ENCODE measurements around the gene C6orf15. TPM values are rescaled to one million over a fixed set of nuclear protein-coding genes. Genes with fewer than 3 reads are reported as not detected.

Gene C6orf15
- total and polyA plus RNA-seq, 2 donors (not counting 3 experiments of a cell fraction or from before 2014, with no cell fraction given), result not detected

DNA sequence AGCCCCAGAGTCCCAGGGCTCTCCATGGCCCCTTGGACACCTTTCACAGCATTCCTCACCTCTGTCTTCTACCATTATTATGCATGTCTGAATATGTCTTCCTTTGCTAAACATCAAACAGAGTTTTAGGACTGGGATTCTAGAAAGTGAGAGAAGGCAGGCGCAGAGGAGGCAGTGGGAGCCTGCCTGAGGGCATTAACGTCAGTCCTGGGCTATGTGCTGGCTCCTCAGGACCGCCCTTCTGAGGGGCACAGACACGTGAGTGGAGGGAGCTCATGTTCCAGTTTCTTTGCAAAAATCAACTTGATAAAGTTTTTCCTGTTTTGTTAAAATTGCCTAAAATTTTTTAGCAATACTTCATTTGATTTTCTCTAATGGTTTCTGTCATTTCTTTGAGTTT, 38.0 kb downstream of the C6orf15 start:
- H3K4me3 ChIP-seq (replicated peaks in 1 of 3; ENCODE audit: insufficient read depth in 1 of 3, low read depth in 1 of 3, low read length in 3 of 3), result no peak overlapping the region
- H3K27me3 ChIP-seq (ENCODE audit: control insufficient read depth in 2 of 2, insufficient read depth in 2 of 2, low read length in 2 of 2), result no peaks in the 10 kb centered on the region
- H3K36me3 ChIP-seq (ENCODE audit: control insufficient read depth in 2 of 2, extremely low read depth in 1 of 2, insufficient read depth in 2 of 2, low read length in 2 of 2), result no peaks in the 10 kb centered on the region
- DNase-seq (ENCODE audit: low read depth, low spot score), result no peak
- H3K9me1 ChIP-seq (replicated peaks; ENCODE audit: control insufficient read depth, extremely low read depth, insufficient read depth, low read length), result no peaks in the 10 kb centered on the region
- H3K79me2 ChIP-seq (ENCODE audit: control insufficient read depth, insufficient read depth, low read length), result no peaks in the 10 kb centered on the region
- no TSS peak for BruUV-seq (replicated peaks)
- H3K9me3 ChIP-seq (replicated peaks; ENCODE audit: control insufficient read depth, insufficient read depth, low read length), result no peaks in the 10 kb centered on the region
- TF ChIP-seq FOS (IDR thresholded peaks at IDR 0.05; ENCODE audit: borderline replicate concordance, insufficient read depth, low read length) (no peak), GATA2 (IDR thresholded peaks at IDR 0.05; ENCODE audit: insufficient read depth, insufficient read length, low read depth, low read length) (no peak), EZH2 (IDR thresholded peaks at IDR 0.05; ENCODE audit: borderline replicate concordance, low read depth, low read length, severe bottlenecking) (no peak), POLR2AphosphoS5 (IDR thresholded peaks at IDR 0.05; ENCODE audit: insufficient read depth, low read depth, low read length) (no peak)
- intact Hi-C loops (cut with micrococcal nuclease), result no loop called here
- H2AFZ ChIP-seq (ENCODE audit: low read depth, low read length), result no peak overlapping the region
- FAIRE-seq, result no peak
- no peak overlapping the region for H3K4me2 ChIP-seq (ENCODE audit: insufficient read depth, low read length)
- peaks cover 7% of the 10 kb centered on the region for H3K4me1 ChIP-seq (ENCODE audit: control insufficient read depth, extremely low read depth, insufficient read depth, low read length)
- CTCF ChIA-PET, result interaction anchor here (1.6 kb wide), 1 partner anchor 13 kb away, joined by 6 read pairs; no protein-coding TSS in a partner anchor
- no peaks in the 10 kb centered on the region for H4K20me1 ChIP-seq (replicated peaks; ENCODE audit: control insufficient read depth, extremely low read depth, insufficient read depth, low read length)
- POLR2A ChIA-PET, result no interaction called here
- no peak overlapping the region for H3K9ac ChIP-seq (replicated peaks; ENCODE audit: extremely low read depth, insufficient read depth, low read length)
- dilution Hi-C loops (cut with MboI; ENCODE audit: extremely low pct_ligation_motif_present, low sequenced_read_pairs), result no loop called here
- H3K27ac ChIP-seq (ENCODE audit: insufficient read depth, low read depth, low read length), result no peak overlapping the region

DNA sequence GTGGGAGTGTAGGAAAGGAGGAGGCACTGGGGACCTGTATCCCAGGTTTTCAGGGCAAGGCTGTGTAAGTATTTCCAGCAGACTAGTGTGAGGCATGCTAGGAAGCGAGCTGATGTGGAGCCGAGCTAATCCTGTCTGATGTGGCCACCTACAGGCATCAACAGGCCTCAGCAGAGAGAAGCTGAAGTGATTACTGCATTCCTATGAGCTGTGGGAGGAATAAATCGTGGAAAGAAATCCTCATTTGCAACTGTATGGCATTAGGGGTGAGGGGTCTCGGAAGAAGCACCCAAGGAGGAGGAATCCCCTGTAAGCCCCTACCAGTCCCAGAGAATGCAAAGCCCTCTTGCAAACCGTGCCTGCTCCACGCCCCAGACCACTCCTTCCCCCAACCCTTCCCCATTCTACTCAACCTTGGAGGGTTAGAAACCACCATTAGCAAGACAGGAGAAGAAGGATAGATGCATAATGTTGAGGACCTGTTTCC, 41.6 kb downstream of the C6orf15 start:
- POLR2A ChIA-PET, result interaction anchor here (0.6 kb wide), 1 partner anchor 44 kb away, joined by 3 read pairs; the partner anchor contains the start of gene PSORS1C1
- CTCF ChIA-PET, result interaction anchor here (0.5 to 4.4 kb wide), 32 partner anchors 9 to 617 kb away, joined by 3 to 87 read pairs (median 4); partner anchors contain the start of genes DDR1, MUCL3, PSORS1C1 and VARS2
- intact Hi-C loops (cut with micrococcal nuclease), result loop anchor here (1.0 kb wide), 1 partner anchor 128 kb away; no protein-coding TSS in a partner anchor
- peak; percentile 51 for DNase-seq (ENCODE audit: low read depth, low spot score)
- H3K27ac ChIP-seq (ENCODE audit: insufficient read depth, low read depth, low read length), result no peak overlapping the region
- BruUV-seq (replicated peaks), result no TSS peak
- no peak overlapping the region for H3K9ac ChIP-seq (replicated peaks; ENCODE audit: extremely low read depth, insufficient read depth, low read length)
- dilution Hi-C loops (cut with MboI; ENCODE audit: extremely low pct_ligation_motif_present, low sequenced_read_pairs), result no loop called here
- no peaks in the 10 kb centered on the region for H3K9me3 ChIP-seq (replicated peaks; ENCODE audit: control insufficient read depth, insufficient read depth, low read length)
- H2AFZ ChIP-seq (ENCODE audit: low read depth, low read length), result no peak overlapping the region
- peak; percentile 61 for FAIRE-seq
- H3K9me1 ChIP-seq (replicated peaks; ENCODE audit: control insufficient read depth, extremely low read depth, insufficient read depth, low read length), result no peaks in the 10 kb centered on the region
- no peaks in the 10 kb centered on the region for H3K36me3 ChIP-seq (ENCODE audit: control insufficient read depth in 2 of 2, extremely low read depth in 1 of 2, insufficient read depth in 2 of 2, low read length in 2 of 2)
- H3K4me3 ChIP-seq (replicated peaks in 1 of 3; ENCODE audit: insufficient read depth in 1 of 3, low read depth in 1 of 3, low read length in 3 of 3), result no peak overlapping the region
- H3K4me1 ChIP-seq (ENCODE audit: control insufficient read depth, extremely low read depth, insufficient read depth, low read length), result peaks cover 6% of the 10 kb centered on the region
- H3K27me3 ChIP-seq (ENCODE audit: control insufficient read depth in 2 of 2, insufficient read depth in 2 of 2, low read length in 2 of 2), result peaks cover 1 to 5% of the 10 kb centered on the region in 2 experiments
- no peaks in the 10 kb centered on the region for H3K79me2 ChIP-seq (ENCODE audit: control insufficient read depth, insufficient read depth, low read length)
- H4K20me1 ChIP-seq (replicated peaks; ENCODE audit: control insufficient read depth, extremely low read depth, insufficient read depth, low read length), result no peaks in the 10 kb centered on the region
- TF ChIP-seq, protein P1, sequence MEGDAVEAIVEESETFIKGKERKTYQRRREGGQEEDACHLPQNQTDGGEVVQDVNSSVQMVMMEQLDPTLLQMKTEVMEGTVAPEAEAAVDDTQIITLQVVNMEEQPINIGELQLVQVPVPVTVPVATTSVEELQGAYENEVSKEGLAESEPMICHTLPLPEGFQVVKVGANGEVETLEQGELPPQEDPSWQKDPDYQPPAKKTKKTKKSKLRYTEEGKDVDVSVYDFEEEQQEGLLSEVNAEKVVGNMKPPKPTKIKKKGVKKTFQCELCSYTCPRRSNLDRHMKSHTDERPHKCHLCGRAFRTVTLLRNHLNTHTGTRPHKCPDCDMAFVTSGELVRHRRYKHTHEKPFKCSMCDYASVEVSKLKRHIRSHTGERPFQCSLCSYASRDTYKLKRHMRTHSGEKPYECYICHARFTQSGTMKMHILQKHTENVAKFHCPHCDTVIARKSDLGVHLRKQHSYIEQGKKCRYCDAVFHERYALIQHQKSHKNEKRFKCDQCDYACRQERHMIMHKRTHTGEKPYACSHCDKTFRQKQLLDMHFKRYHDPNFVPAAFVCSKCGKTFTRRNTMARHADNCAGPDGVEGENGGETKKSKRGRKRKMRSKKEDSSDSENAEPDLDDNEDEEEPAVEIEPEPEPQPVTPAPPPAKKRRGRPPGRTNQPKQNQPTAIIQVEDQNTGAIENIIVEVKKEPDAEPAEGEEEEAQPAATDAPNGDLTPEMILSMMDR (IDR thresholded peaks at IDR 0.05; ENCODE audit: extremely low read depth in 1 of 2, insufficient read depth in 1 of 2, low read depth in 1 of 2, low read length in 2 of 2), result peak; percentile 19 to 60
- no peak for TF ChIP-seq POLR2AphosphoS5 (IDR thresholded peaks at IDR 0.05; ENCODE audit: insufficient read depth, low read depth, low read length)
- TF ChIP-seq EZH2 (IDR thresholded peaks at IDR 0.05; ENCODE audit: borderline replicate concordance, low read depth, low read length, severe bottlenecking), result no peak
- TF ChIP-seq FOS (IDR thresholded peaks at IDR 0.05; ENCODE audit: borderline replicate concordance, insufficient read depth, low read length), result no peak
- H3K4me2 ChIP-seq (ENCODE audit: insufficient read depth, low read length), result no peak overlapping the region

Data from endothelial cell of umbilical vein (primary cell).